Activated naive CD4-positive, alpha-beta T cell treated with anti-CD3 and anti-CD28 coated beads for 36 hours (primary cell): ENCODE data around the gene LUC7L3. TPM values are rescaled to one million over a fixed set of nuclear protein-coding genes. Genes with fewer than 3 reads are reported as not detected.
"Not testable (repeated sequence)": the region's sequence is repeated elsewhere in the genome, so short reads cannot be mapped to it uniquely, and the experiment has no call there.

Experiments
- CTCF ChIA-PET: fragments of 350-600 bp; sonication (Branson Sonifier 250); formaldehyde crosslinking; loops from one replicate; lab custom pipeline; 2021; ENCODE audit warnings: antibody characterized with exemption; lab: Charles Lee
- DNase-seq: peaks from one replicate; pipeline ENCODE4 v3.0.0-alpha.2; 2020
- H3K27ac Mint-ChIP-seq: one replicate; pipeline ENCODE4 v1.8.0; 2021; ENCODE audit warnings: mild to moderate bottlenecking, mixed read lengths
- H3K27me3 Mint-ChIP-seq: one replicate; pipeline ENCODE4 v1.8.0; 2021; ENCODE audit warnings: low read depth, mixed read lengths
- H3K36me3 Mint-ChIP-seq: one replicate; pipeline ENCODE4 v1.8.0; 2021; ENCODE audit warnings: low read depth, mixed read lengths
- H3K4me1 Mint-ChIP-seq: one replicate; pipeline ENCODE4 v1.8.0; 2021; ENCODE audit warnings: low read depth, mixed read lengths
- H3K4me3 Mint-ChIP-seq: one replicate; pipeline ENCODE4 v1.8.0; 2021; ENCODE audit warnings: mild to moderate bottlenecking, moderate library complexity, mixed read lengths
- H3K9me3 Mint-ChIP-seq: one replicate; pipeline ENCODE4 v1.8.0; 2021; ENCODE audit warnings: mixed read lengths
- intact Hi-C: fragments of 100-400 bp; cut with micrococcal nuclease; formaldehyde crosslinking; loops from one replicate; pipeline ENCODE4 v1.15.1; 2023
- total RNA-seq, 2 experiments: library from RNA; stranded (reverse); gene quantifications; one replicate each; pipeline ENCODE4 v1.2.3, GENCODE V29; 2021

Gene LUC7L3
- total RNA-seq, 2 experiments from 2014 or later = 120 to 136 TPM

- intact Hi-C loops = loop anchor here (2.0 to 5.0 kb wide), 2 partner anchors 17 to 221 kb away; no protein-coding TSS in a partner anchor
- Mint-ChIP-seq H3K27ac (peak overlapping the region; percentile 98), H3K4me1 (peaks cover 35% of the 10 kb centered on the region), H3K27me3 (no peaks in the 10 kb centered on the region), H3K4me3 (peak overlapping the region; percentile 97), H3K9me3 (no peaks in the 10 kb centered on the region), H3K36me3 (peaks cover 18% of the 10 kb centered on the region)
- no peak for DNase-seq
- CTCF ChIA-PET = no interaction called here
These were observed 2.0 kb downstream of the LUC7L3 start for GRCh38 chr17:50721194-50722010.

GRCh38 chr17:50722746-50723145, 3.3 kb downstream of the LUC7L3 start:
- intact Hi-C loops = loop anchor here (5.0 kb wide), 1 partner anchor 220 kb away; no protein-coding TSS in a partner anchor
- no peak overlapping the region for H3K4me3 Mint-ChIP-seq
- H3K9me3 Mint-ChIP-seq = no peaks in the 10 kb centered on the region
- H3K27me3 Mint-ChIP-seq = no peaks in the 10 kb centered on the region
- no peak overlapping the region for H3K27ac Mint-ChIP-seq
- CTCF ChIA-PET = interaction anchor here (0.7 kb wide), 1 partner anchor 13 kb away, joined by 3 read pairs; no protein-coding TSS in a partner anchor
- H3K36me3 Mint-ChIP-seq = peaks cover 21% of the 10 kb centered on the region
- peaks cover 43% of the 10 kb centered on the region for H3K4me1 Mint-ChIP-seq
- no peak for DNase-seq

- CTCF ChIA-PET = interaction anchor here (0.6 kb wide), 1 partner anchor 58 kb away, joined by 3 read pairs; no protein-coding TSS in a partner anchor
- H3K27ac Mint-ChIP-seq, DNase-seq, H3K27me3 Mint-ChIP-seq, H3K9me3 Mint-ChIP-seq, H3K4me3 Mint-ChIP-seq: not testable (repeated sequence)
- intact Hi-C loops = loop anchor here (5.0 kb wide), 1 partner anchor 218 kb away; no protein-coding TSS in a partner anchor
- peaks cover 19% of the 10 kb centered on the region for H3K36me3 Mint-ChIP-seq
- peaks cover 56% of the 10 kb centered on the region for H3K4me1 Mint-ChIP-seq
These were observed 5.2 kb downstream of the LUC7L3 start for GRCh38 chr17:50724622-50725021.

- H3K4me1 Mint-ChIP-seq = peaks cover 61% of the 10 kb centered on the region
- H3K27ac Mint-ChIP-seq = no peak overlapping the region
- peaks cover 18% of the 10 kb centered on the region for H3K36me3 Mint-ChIP-seq
- DNase-seq = no peak
- intact Hi-C loops = no loop called here
- no peaks in the 10 kb centered on the region for H3K27me3 Mint-ChIP-seq
- CTCF ChIA-PET = no interaction called here
- H3K4me3 Mint-ChIP-seq = no peak overlapping the region
- H3K9me3 Mint-ChIP-seq = no peaks in the 10 kb centered on the region
These were observed 6.6 kb downstream of the LUC7L3 start for GRCh38 chr17:50725769-50726655.

- Mint-ChIP-seq H3K9me3 (no peaks in the 10 kb centered on the region), H3K27me3 (no peaks in the 10 kb centered on the region), H3K36me3 (peaks cover 8% of the 10 kb centered on the region), H3K4me3 (no peak overlapping the region), H3K4me1 (peaks cover 57% of the 10 kb centered on the region), H3K27ac (peak overlapping the region; percentile 76)
- no peak for DNase-seq
- CTCF ChIA-PET = no interaction called here
- intact Hi-C loops = no loop called here
These were observed 8.7 kb downstream of the LUC7L3 start for GRCh38 chr17:50728112-50728429.

- no peaks in the 10 kb centered on the region for H3K9me3 Mint-ChIP-seq
- no peak overlapping the region for H3K4me3 Mint-ChIP-seq
- peaks cover 8% of the 10 kb centered on the region for H3K36me3 Mint-ChIP-seq
- CTCF ChIA-PET = no interaction called here
- H3K4me1 Mint-ChIP-seq = peaks cover 54% of the 10 kb centered on the region
- peak overlapping the region; percentile 76 for H3K27ac Mint-ChIP-seq
- intact Hi-C loops = no loop called here
- DNase-seq = no peak
- no peaks in the 10 kb centered on the region for H3K27me3 Mint-ChIP-seq
These were observed 9.7 kb downstream of the LUC7L3 start for GRCh38 chr17:50728881-50729765.

- CTCF ChIA-PET = interaction anchor here (0.8 kb wide), 1 partner anchor 51 kb away, joined by 4 read pairs; no protein-coding TSS in a partner anchor
These were observed 12.4 kb downstream of the LUC7L3 start for GRCh38 chr17:50731575-50732460.

GRCh38 chr17:50735287-50735686, 15.9 kb downstream of the LUC7L3 start:
- Mint-ChIP-seq H3K27me3 (no peaks in the 10 kb centered on the region), H3K4me3 (no peak overlapping the region), H3K4me1 (peaks cover 67% of the 10 kb centered on the region), H3K27ac (peak overlapping the region; percentile 51), H3K36me3 (peaks cover 19% of the 10 kb centered on the region), H3K9me3 (no peaks in the 10 kb centered on the region)
- no peak for DNase-seq
- intact Hi-C loops = no loop called here
- CTCF ChIA-PET = interaction anchor here (0.6 to 0.9 kb wide), 3 partner anchors 10 to 104 kb away, joined by 3 read pairs; no protein-coding TSS in a partner anchor

More at GRCh38 chr17:50731575-50732460, 12.4 kb downstream of the LUC7L3 start:
- Mint-ChIP-seq H3K4me1 (peaks cover 65% of the 10 kb centered on the region), H3K4me3 (no peak overlapping the region), H3K36me3 (peaks cover 4% of the 10 kb centered on the region), H3K27ac (peak overlapping the region; percentile 50), H3K9me3 (no peaks in the 10 kb centered on the region), H3K27me3 (no peaks in the 10 kb centered on the region)
- DNase-seq = no peak
- intact Hi-C loops = no loop called here

GRCh38 chr17:50737118-50737698, 17.8 kb downstream of the LUC7L3 start:
- Mint-ChIP-seq H3K4me3 (no peak overlapping the region), H3K27ac (no peak overlapping the region), H3K4me1 (peaks cover 55% of the 10 kb centered on the region), H3K36me3 (peaks cover 36% of the 10 kb centered on the region), H3K27me3 (no peaks in the 10 kb centered on the region), H3K9me3 (no peaks in the 10 kb centered on the region)
- CTCF ChIA-PET = no interaction called here
- DNase-seq = peak; percentile 34
- intact Hi-C loops = no loop called here

GRCh38 chr17:50739098-50739497, 19.7 kb downstream of the LUC7L3 start:
- Mint-ChIP-seq H3K36me3 (peaks cover 47% of the 10 kb centered on the region), H3K27me3 (no peaks in the 10 kb centered on the region), H3K27ac (peak overlapping the region; percentile 54), H3K9me3 (no peaks in the 10 kb centered on the region), H3K4me1 (peaks cover 52% of the 10 kb centered on the region), H3K4me3 (no peak overlapping the region)
- DNase-seq = no peak
- intact Hi-C loops = loop anchor here (2.0 kb wide), 1 partner anchor 18 kb away; no protein-coding TSS in a partner anchor
- CTCF ChIA-PET = no interaction called here
